Measurements from ENCODE around the gene TSPAN18. TPM values are rescaled to one million over a fixed set of nuclear protein-coding genes. Genes with fewer than 3 reads are reported as not detected.

TSPAN18 gene
- total RNA-seq, 1 donor, result 5.8 TPM

- H3K4me2 ChIP-seq (ENCODE audit: insufficient read depth, low read length), result no peak overlapping the region
- H3K4me1 ChIP-seq (ENCODE audit: insufficient read depth, low read length), result no peaks in the 10 kb centered on the region
- H3K27ac ChIP-seq (ENCODE audit: low read depth, low read length), result no peak overlapping the region
- no peaks in the 10 kb centered on the region for H3K79me2 ChIP-seq (ENCODE audit: insufficient read depth, low read length)
- H3K4me3 ChIP-seq (ENCODE audit: insufficient read depth, low read length), result no peak overlapping the region
- H3K9me3 ChIP-seq (ENCODE audit: low read depth, low read length), result no peaks in the 10 kb centered on the region
- no peak overlapping the region for H2AFZ ChIP-seq (ENCODE audit: low read length)
- H3K36me3 ChIP-seq (ENCODE audit: insufficient read depth, low read length), result no peaks in the 10 kb centered on the region
- H4K20me1 ChIP-seq (ENCODE audit: insufficient read depth, low read length), result no peaks in the 10 kb centered on the region
- peaks cover 3% of the 10 kb centered on the region for H3K27me3 ChIP-seq (ENCODE audit: insufficient read depth, low read length)
- no peak for DNase-seq (ENCODE audit: insufficient read length, low spot score, missing footprints)
- no peak for TF ChIP-seq CTCF (IDR thresholded peaks at IDR 0.05; ENCODE audit: extremely low read depth, low read depth, low read length)
These were observed 253.0 kb downstream of the TSPAN18 start for GRCh38 chr11:44979543-44980399.

GRCh38 chr11:44980533-44981427, 254.0 kb downstream of the TSPAN18 start:
- Histone ChIP-seq H3K4me2 (ENCODE audit: insufficient read depth, low read length) (no peak overlapping the region), H4K20me1 (ENCODE audit: insufficient read depth, low read length) (no peaks in the 10 kb centered on the region), H3K36me3 (ENCODE audit: insufficient read depth, low read length) (no peaks in the 10 kb centered on the region), H3K4me3 (ENCODE audit: insufficient read depth, low read length) (no peak overlapping the region), H3K27me3 (ENCODE audit: insufficient read depth, low read length) (peaks cover 8% of the 10 kb centered on the region), H3K79me2 (ENCODE audit: insufficient read depth, low read length) (no peaks in the 10 kb centered on the region), H2AFZ (ENCODE audit: low read length) (no peak overlapping the region), H3K27ac (ENCODE audit: low read depth, low read length) (no peak overlapping the region), H3K4me1 (ENCODE audit: insufficient read depth, low read length) (no peaks in the 10 kb centered on the region), H3K9me3 (ENCODE audit: low read depth, low read length) (no peaks in the 10 kb centered on the region)
- no peak for TF ChIP-seq CTCF (IDR thresholded peaks at IDR 0.05; ENCODE audit: extremely low read depth, low read depth, low read length)
- no peak for DNase-seq (ENCODE audit: insufficient read length, low spot score, missing footprints)

Other genes with a start within 250 kb of the TSPAN18 start
- gene CD82, start 161.3 kb upstream of the TSPAN18 start, total RNA-seq, result 14.7 and 23.2 TPM in 2 replicates
- gene TP53I11, start 223.9 kb downstream of the TSPAN18 start, total RNA-seq, result 43.9 and 47.8 TPM in 2 replicates